Mesothelial cell of epicardium (in vitro differentiated cells): Measurements from ENCODE around the gene SUN2. TPM values are rescaled to one million over a fixed set of nuclear protein-coding genes. Genes with fewer than 3 reads are reported as not detected.

Experiments used
- DNase-seq, 2 experiments: peaks; one replicate each; pipeline ENCODE4 v3.0.0; 2021; ENCODE audit warnings: low spot score in 2 of 2; ENCODE audit not compliant: unreplicated experiment in 2 of 2
- H3K27ac Mint-ChIP-seq: 2 replicates; pipeline ENCODE4 v1.8.0; 2021; ENCODE audit warnings: mixed read lengths
- H3K27me3 Mint-ChIP-seq: 2 replicates; pipeline ENCODE4 v1.8.0; 2021; ENCODE audit warnings: low read depth, mixed read lengths
- H3K36me3 Mint-ChIP-seq: 2 replicates; pipeline ENCODE4 v1.8.0; 2021; ENCODE audit warnings: mixed read lengths
- H3K4me1 Mint-ChIP-seq: 2 replicates; pipeline ENCODE4 v1.8.0; 2021; ENCODE audit warnings: mixed read lengths
- H3K4me3 Mint-ChIP-seq: 2 replicates; pipeline ENCODE4 v1.8.0; 2021; ENCODE audit warnings: mild to moderate bottlenecking, moderate library complexity, mixed read lengths
- H3K9me3 Mint-ChIP-seq: 2 replicates; pipeline ENCODE4 v1.8.0; 2021; ENCODE audit warnings: mixed read lengths
- total RNA-seq: library from RNA; stranded (reverse); gene quantifications from 3 replicates; pipeline ENCODE4 v1.2.1, GENCODE V29; 2021
- TF ChIP-seq, protein P1 (sequence below): fragments of 200-600 bp; sonication (generic); IDR thresholded peaks from one replicate; pipeline ENCODE4 v1.5.0; 2021; ENCODE audit warnings: antibody characterized with exemption; ENCODE audit not compliant: unreplicated experiment

Gene SUN2
- total RNA-seq, 1 donor from 2014 or later = 61.2 TPM

DNA sequence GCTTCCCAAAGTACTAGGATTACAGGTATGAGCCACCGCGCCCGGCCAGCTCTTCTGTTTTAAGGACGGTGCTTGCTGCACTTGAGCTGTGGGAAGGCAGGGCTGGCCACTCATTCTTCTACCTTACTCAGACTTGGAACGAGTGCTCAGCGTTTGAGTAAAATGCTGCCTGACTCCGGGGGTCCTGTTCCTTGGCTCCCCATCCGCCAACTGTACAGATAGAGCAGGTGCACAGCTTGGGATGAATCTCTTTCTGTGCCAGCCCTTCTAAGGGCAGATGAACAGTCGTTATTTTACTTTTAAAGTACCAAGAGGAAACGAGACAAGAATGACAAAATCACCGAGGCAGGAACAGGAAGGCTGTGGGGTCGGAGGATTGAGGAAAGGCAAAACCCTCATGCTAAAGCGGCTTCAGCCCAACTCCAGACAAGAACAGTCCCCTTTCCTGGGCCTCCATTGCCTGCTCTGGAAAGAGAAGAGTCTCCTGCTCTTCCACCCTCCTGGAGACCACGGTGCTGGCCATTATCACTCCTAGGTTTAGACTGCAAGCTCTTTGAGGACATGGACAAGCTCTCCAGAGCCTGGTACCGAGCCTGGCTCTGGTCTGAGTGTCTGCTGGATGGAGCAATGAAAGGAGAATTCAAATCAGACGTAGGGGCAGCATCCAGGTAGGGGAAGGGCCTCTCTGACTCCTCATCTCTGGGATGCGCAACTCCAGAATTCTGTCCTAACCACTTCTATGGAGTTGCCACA lies 1.1 kb upstream of the SUN2 start:
- TF ChIP-seq, protein P1, sequence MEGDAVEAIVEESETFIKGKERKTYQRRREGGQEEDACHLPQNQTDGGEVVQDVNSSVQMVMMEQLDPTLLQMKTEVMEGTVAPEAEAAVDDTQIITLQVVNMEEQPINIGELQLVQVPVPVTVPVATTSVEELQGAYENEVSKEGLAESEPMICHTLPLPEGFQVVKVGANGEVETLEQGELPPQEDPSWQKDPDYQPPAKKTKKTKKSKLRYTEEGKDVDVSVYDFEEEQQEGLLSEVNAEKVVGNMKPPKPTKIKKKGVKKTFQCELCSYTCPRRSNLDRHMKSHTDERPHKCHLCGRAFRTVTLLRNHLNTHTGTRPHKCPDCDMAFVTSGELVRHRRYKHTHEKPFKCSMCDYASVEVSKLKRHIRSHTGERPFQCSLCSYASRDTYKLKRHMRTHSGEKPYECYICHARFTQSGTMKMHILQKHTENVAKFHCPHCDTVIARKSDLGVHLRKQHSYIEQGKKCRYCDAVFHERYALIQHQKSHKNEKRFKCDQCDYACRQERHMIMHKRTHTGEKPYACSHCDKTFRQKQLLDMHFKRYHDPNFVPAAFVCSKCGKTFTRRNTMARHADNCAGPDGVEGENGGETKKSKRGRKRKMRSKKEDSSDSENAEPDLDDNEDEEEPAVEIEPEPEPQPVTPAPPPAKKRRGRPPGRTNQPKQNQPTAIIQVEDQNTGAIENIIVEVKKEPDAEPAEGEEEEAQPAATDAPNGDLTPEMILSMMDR = no peak
- peak overlapping the region; percentile 69 for H3K27ac Mint-ChIP-seq
- H3K27me3 Mint-ChIP-seq = no peaks in the 10 kb centered on the region
- DNase-seq = no peak
- peaks cover 29% of the 10 kb centered on the region for H3K4me1 Mint-ChIP-seq
- H3K36me3 Mint-ChIP-seq = peaks cover 4% of the 10 kb centered on the region
- peak overlapping the region; percentile 75 for H3K4me3 Mint-ChIP-seq
- H3K9me3 Mint-ChIP-seq = no peaks in the 10 kb centered on the region

DNA sequence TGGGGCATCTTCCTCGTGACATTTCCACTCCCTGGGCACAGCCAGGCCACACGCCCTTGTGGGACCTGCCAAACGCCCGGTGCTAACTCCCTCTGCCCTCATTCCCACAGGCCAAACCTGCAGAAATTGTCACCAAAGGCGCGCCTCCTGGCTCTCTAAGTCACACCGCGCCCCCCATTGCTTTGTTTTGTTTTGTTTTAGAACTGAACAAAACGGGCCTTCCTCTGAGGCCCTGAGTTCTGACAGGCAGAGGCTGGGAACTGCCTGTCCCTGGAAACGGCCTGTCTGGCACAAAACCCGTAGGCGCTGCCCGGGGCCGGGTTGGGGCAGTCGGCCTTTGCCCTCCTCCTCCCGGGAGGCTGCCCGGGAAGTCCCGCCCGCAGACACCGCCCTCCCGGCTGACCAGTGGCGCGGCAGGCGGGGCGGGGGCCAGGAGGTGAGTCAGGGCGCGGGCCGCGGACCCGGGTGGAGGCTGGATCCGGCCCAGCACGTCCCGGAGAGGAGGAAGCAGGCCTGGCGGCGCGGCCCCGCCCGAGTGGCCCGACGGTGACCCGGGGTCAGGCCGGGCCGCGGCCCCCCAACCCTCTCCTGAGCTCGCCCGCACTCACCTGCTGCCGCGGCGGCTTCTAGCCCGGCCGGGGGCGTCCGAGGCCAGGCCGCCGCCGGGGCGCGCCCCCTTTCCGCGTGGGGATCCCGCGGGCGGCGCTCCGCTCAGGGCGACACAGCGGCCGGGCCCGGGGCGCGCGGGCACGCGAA lies 465 bp downstream of the SUN2 start:
- DNase-seq = peak in 1 of 2 experiments; percentile 46
- TF ChIP-seq, protein P1 = no peak
- Mint-ChIP-seq H3K9me3 (no peaks in the 10 kb centered on the region), H3K4me1 (peaks cover 29% of the 10 kb centered on the region), H3K36me3 (peaks cover 9% of the 10 kb centered on the region), H3K27ac (peak overlapping the region; percentile 85), H3K4me3 (peak overlapping the region; percentile 79), H3K27me3 (no peaks in the 10 kb centered on the region)

DNA sequence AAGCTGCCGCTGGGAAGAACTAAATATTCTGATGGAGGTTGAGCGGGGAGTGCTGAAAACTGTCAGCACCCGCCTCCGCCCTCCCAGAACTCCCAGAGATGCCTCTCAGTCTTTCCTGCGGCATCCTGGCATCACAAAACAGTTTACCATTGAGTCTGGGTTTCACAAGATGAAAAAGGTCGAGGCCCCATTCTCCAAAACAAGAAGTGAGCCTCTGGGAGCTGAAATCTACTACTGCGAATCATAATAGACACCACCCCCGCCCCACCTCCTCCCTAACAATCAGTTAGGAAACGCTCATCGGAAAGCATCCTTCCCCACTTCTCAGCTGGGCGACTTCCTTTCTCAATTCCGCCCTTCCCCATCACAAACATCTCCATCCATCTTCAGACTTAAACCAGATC lies 1.0 kb downstream of the SUN2 start:
- DNase-seq = no peak
- Mint-ChIP-seq H3K4me3 (peak overlapping the region; percentile 79), H3K4me1 (peaks cover 29% of the 10 kb centered on the region), H3K9me3 (no peaks in the 10 kb centered on the region), H3K27me3 (no peaks in the 10 kb centered on the region), H3K36me3 (peaks cover 14% of the 10 kb centered on the region), H3K27ac (peak overlapping the region; percentile 85)
- TF ChIP-seq, protein P1 = no peak

DNA sequence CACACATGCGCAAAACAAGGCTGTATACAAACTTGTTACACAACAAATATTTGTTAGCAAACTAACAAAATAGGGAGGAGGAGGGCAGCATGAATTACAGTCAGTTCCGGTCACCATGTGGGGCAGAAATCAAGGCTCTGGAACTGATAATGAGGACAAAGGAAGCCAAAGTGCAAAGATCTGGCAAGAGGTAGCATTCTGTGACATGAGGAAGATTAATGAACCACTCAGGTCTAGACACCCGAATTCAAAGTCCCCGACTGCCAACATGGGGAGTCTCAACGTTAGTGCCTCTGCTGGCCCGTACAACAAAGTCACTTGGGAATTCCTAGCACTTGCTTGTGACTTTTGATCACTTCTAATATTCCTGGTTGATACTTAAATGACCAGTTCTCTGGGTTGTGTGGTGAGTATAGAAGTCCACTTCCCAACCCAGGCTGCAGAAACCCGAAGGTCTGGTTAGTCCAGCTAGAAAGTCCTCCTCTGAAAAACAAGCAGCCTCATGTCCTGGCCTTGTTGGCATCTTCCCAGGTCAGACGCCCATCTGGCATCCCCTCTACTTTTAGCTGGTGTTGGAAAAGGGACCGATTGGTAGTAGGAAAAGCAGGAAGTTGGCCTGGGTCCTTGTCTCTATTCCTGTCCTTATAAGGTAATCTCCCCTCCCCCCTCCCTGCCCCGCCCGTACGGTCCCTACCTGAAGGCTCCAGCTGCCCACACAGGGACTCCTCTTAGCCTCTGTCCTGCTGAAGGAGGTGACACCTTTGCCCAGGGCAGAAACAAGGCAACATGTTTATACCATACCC lies 1.6 kb downstream of the SUN2 start:
- Mint-ChIP-seq H3K27ac (peak overlapping the region; percentile 85), H3K4me3 (peak overlapping the region; percentile 79), H3K9me3 (no peaks in the 10 kb centered on the region), H3K27me3 (no peaks in the 10 kb centered on the region), H3K36me3 (peaks cover 14% of the 10 kb centered on the region), H3K4me1 (peaks cover 29% of the 10 kb centered on the region)
- TF ChIP-seq, protein P1 = no peak
- DNase-seq = no peak

DNA sequence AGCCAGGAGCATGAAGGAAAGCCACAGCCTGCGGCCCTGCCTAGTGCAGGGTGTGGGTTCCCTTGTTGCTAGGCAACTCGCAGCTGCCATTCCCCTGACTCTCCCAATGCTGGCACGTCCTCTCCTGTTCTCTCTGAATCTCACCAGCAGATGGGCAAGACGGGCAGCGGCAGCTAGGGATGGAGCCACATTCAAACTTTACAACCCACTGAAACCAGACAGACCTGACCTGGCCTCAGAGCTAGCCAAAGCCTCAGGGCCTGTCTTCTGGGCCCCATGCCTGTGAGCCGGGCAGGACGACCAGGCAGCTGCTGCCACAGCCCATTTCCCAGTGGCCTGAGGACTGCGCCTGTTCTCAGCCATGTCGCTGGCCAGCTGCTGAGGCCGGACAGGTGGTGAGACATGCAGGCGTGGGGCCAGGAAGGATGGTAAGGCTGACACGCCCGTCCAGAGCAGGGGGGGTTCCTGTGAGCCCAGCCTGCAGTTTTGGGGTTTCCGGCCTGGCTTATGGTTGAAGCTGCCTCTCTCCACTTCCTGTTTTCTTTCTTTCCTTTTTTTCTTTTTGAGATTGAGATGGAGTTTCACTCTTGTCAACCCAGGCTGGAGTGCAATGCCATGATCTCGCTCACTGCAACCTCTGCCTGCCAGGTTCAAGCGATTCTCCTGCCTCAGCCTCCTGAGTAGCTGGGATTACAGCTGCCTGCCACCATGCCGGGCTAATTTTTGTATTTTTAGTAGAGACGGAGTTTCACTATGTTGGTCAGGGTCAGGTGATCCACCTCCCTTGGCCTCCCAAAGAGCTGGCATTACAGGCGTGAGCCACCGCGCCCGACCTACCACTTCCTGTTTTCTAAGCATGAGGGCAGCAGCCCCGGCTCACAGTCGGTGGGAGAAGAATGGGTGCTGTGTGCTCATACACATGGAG lies 4.1 kb downstream of the SUN2 start:
- Mint-ChIP-seq H3K4me1 (peaks cover 19% of the 10 kb centered on the region), H3K27me3 (no peaks in the 10 kb centered on the region), H3K36me3 (peaks cover 21% of the 10 kb centered on the region), H3K4me3 (no peak overlapping the region), H3K27ac (no peak overlapping the region), H3K9me3 (no peaks in the 10 kb centered on the region)
- no peak for DNase-seq
- TF ChIP-seq, protein P1 = no peak
